HG03135 (cell line): Measurements from ENCODE around the gene CELF4.
"Not testable (repeated sequence)": the region's sequence is repeated elsewhere in the genome, so short reads cannot be mapped to it uniquely, and the experiment has no call there.

Source experiments
- ATAC-seq: cut with Tn5 transposase; IDR thresholded peaks from one replicate; pipeline ENCODE4 v1.9.1; 2021; ENCODE audit warnings: mild to moderate bottlenecking, moderate library complexity; ENCODE audit not compliant: unreplicated experiment

CELF4 gene

DNA sequence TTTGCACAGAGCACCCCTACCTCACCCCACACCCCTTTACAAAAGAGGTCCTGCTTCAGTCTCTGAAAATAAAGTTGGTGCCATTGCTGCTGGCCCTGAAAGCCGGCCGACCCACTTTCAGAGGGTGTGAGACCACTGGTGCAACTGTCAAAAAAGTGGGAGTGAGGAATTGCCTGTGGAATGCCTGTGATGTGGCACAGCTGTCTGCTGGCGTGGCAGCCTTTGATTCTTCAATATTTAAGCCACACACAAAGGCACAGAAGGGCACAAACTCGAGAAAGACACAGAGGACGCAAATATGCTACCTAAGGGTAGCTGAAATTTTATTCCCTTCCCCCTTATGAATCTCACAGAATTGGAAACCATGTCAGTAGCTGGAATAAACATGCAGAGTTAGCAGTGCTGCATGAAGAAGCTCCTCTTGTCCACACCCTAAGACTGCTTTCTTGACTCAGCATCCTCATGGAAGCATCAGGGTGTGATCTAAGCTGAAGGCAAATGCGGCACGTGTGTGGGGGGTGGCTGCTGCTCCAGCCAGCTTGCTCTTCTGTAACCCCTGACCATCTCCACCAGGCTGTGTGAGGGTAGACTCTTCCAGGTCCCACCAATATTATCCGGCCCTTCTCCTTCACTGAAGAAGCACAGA is 92.3 kb downstream of the CELF4 start:
- ATAC-seq: no peak

DNA sequence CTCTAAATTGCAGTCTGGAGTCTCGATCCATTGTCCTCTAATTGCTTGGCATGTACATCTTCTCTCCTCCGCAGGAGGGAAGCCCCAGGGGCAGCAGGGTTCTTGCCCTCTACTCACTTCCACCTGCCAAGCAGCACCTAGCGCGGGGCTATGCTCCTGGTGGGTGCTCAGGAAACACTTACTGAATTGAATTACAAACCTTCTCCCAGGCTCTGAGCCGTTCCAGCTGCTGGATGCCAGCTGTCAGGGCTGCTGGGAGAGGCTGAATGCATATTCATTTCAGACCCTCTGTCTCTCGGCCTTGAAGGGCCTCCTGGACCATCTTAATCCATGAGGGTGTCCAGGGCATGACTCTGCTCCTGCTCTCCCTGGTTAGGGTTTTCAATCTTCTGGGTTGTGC is 94.0 kb downstream of the CELF4 start:
- ATAC-seq: no peak

DNA sequence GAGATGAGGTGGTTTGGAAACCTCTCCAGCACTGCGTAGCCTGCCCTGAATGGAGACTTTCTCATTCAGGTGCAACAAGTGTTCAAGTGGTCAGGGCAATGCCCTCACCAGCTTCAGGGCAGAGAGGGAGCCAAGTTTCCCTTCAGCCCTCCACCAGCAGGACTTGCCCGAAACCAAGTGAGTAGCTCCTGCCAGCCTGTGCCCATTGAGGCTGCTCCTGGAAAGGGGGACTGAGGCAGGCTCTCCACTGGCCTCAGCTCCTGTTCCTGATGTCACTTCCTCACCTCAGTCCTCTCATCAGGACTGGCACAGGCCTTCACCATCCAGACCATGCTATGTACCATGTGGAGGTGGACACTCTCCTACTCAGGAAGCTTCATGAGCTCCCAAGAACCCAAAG is 94.6 kb downstream of the CELF4 start:
- no peak for ATAC-seq

DNA sequence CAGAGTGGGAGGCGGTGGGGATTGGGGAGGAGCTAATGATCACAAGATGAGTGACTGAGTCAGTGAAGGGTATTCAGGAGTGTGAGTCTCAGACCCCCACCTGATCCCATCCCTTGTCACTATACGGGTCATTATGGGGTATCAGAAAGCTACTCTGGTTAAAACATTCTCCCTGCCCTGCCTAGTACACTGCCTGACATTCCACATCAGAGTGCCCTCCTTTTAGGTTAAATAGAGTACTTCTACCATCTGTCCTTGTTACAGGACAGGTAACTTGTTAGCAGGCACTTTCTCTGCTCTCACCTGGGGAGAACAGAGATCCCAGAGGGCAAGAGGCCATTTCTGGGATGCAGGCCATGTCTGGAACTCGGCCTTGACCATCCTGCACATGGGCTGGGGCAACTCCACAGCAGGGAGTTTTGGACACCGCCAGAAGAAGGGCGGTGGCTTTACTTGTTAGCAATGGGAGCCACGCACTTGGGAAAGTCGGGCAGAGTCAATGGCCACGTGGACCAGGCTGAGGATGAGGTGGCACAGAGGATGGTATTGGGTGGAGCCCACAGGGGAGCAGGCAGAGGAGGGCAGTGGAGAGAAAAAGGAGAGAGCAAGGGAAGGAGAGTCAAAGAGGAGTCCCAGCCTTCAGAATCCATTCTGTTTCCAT is 98.5 kb downstream of the CELF4 start:
- ATAC-seq: no peak

DNA sequence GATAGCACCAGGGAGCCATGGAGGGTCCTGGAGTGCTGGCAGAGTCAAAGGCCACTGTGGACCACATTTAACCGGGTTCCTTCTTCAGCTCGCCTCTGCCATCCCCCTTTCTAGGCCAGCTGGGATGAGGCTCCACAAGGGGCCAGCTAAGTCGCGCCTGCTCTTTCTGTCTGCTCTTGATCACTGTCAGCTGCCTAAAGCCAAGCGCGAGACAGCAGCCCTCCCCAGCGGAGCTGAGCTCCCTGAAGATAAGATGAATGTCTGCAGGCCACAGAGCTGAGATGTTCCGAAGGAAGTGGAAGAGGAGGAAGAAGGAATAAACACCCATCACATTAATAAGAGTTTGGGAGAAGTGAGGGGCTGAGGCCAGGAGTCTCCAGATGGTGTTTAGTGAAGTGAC is 99.6 kb downstream of the CELF4 start:
- no peak for ATAC-seq

DNA sequence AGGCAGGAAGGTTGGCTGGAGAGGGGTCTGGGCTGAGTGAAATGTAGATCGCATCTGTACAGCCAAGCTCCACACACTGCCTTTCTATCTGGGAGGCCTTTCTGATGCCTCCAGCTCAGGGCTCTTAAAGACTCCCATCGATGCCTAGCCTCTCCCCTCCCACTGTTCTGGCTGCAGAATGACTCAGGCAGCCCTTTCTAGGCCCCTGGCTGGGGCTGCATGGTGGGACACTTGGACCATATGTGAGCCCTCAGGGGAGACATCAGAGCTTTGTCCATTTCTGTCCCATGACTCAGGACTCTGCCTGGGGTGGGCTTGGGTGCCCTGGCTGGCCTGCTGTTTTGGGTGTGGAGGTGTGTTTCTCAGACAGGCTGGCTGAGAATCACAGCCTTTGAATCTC is 101.3 kb downstream of the CELF4 start:
- no peak for ATAC-seq

DNA sequence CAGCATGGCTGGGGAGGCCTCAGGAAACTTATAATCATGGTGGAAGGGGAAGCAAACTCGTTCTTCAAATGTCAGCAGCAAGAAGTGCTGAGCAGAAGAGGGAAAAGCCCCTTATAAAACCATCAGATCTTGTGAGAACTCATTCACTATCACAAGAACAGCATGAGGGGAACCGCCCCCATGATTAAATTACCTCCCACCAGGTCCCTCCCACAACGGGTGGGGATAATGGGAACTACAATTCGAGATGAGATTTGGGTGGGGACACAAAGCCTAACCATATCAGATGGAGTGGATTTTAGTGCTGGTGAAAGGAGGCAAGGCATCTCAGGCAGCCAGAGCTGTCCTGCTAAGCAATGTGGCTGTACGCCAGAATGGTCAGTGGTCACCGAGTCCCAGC is 104.3 kb downstream of the CELF4 start:
- ATAC-seq: not testable (repeated sequence)

DNA sequence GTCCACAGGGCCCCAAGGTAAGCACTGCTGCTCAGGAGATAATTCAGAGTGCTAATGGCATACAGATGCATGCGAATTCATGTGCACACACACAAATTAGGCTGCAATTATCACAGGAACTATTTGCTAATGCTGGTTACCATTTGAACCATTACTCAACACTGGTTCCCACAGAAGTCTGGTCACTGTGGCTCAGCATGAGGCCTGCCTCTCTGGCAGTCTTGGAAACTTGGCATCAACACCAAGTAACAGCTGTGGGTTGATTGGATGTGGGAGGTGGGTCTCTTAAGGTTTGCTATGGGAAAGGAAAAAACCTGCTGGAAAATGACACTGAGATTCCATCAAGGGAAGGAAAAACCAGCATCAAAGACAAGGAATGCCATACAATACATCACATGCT is 105.0 kb downstream of the CELF4 start:
- ATAC-seq: no peak

DNA sequence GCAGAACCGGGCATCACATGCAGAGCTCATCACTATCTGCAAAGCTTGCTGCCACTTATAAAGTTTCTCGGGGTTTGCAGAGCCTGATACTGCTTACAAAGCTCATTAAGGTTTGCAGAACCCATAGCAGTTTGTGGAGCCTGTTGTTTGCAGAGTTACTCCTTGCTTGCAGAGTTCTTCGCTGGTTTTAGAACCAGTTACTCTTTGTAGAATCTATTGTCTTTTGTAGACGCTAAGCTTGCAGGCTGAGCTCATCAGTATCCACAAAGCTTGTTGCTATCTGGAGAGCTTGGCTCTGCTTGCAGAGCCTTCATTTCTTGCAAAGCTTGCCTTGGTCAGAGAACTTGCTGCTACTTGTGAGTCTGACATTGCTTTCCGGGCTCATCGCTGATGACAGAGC is 106.9 kb downstream of the CELF4 start:
- ATAC-seq: no peak

DNA sequence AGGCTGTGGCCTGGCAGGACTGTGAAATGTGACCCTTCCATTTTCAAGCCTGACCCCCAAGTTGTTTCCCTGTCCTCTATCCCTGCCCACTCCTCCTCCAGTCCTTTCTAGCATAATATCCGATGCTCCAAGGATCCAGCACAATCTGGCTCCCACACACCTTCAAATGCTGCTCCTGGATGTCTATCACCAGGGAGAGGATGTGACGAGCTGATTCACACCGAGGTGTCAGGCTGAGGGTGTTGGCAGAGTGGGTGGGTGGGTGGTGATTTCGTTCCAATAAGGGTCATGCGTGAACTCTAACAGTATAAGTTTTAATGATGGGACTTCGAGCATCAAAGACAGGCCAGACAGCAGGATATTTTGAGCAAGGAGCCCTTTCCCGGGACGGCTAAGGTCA is 107.8 kb downstream of the CELF4 start:
- no peak for ATAC-seq

DNA sequence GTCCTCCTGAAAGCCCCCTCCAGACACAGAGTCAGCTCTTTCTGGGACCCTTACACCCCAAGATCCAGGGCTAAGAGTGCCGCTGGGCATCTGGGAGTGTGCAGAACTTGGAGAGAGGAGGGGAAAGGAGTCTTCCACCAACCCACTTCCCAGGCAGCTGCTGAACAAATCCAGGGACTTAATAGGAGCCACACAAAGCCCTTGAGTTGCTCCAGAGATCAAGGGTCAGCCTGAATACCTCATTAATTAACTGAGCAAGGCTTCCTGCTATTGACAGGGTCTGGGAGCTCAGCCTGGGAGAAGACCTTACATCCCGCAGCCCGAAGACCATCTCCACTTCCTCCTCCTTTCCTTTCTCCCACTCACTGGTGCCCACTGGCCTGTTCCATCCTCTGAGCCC is 108.3 kb downstream of the CELF4 start:
- no peak for ATAC-seq

DNA sequence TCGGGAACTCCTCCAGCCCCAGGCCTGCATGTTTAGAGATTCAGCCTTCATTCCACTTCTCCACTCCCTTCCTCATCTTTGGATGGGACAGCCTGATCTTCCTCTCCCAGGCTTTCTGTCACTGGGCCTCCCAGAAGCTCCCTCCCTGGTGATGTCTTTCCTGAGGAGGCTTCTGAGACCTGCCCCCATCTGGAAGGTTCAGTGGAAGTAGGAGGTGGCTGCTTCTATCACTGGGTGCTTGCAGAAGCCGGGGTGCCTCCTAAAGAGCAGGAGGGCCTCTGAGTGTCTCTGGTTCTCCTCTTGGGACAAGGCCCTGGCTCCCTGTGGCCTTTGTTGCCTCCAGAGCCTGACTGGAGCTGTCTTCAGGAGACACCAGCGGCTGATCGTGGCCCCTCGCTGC is 108.7 kb downstream of the CELF4 start:
- no peak for ATAC-seq

DNA sequence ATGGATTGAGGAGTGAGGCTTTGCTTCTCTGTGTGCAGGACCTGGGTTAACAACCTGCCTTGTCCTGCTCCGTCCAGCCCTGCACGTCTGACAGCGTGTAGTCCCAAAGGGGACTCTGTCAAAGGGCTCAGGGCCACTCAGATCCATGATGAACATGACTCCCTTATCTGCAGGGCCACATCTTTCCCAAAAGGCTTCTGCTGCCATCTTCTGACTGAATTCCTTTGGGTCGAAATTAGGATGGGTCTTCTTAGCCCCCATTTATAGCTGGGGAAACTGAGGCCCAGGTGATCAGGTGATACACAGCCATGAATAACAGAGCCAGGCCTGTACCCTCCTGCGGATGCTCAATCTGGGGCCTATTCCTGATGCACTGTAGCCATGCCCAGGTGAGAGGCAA is 109.2 kb downstream of the CELF4 start:
- no peak for ATAC-seq

DNA sequence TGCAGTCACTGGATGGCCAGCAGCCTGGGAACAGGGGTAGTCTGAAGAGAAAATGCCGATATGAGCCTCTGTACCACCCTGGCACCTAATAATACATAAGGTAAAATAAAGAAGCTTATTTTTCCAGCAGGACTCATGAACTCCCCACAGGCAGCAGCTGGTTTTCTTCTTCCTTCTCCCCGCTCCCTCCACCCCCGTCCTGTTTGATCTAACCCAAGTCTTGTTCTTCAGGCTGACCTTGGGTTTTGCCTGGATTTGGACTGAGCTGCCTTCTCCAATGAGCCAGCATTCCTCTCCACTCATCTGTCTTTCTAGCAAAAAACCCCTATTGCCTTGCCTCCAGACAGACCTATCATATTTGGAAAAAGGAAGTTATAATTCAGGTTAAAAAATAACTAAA is 111.8 kb downstream of the CELF4 start:
- ATAC-seq: no peak

DNA sequence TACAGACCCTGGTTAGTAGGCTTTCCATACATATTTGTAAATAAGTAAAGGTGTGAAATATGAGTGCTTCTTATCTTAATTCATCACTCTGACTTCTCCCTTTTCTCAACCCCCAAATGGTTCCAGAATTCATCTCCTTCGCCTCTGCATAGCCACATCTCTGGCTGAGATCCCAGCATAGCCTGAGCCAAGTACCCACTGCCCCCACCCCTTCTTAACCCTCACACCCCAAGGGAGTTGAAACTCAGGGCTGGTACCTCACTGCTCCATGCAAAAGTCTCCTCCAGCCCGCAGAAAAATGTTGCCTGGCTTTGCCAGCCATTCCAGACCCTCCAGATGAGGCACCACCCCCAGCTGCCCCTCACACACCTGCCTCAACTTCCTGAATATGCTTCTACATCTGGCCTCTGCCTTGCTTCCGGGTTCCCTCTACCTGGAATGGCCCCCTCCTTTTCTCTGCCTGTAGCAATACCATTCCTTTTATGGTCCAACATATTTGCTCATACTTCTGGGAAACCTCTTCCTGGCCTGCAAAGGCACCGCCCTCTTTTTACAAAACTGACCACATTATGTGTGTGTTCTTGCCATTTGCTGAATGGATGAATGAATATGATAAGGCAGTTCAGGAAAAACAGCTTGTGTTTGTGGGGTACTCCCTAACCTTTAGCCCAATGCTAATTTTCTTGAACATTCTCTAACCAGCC is 112.8 kb downstream of the CELF4 start:
- no peak for ATAC-seq

DNA sequence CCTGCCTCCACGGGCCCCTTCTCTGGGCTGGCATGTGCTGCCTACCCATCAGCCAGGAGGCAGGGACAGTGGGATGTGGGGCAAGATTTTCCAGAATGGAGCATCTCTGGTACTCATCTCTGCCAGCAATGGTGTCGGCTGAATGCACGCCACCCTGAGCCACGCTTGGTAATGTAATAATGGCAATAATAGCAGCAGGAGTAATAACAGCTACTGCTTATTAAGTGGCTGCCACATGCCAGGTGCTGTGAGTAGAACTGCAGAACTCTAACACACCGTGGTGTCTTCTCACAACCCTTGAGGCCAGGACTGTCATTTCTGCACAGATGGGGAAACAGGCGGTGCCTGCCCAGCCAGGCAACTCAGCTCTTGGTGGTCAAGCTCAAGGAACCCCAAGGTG is 113.6 kb downstream of the CELF4 start:
- no peak for ATAC-seq

DNA sequence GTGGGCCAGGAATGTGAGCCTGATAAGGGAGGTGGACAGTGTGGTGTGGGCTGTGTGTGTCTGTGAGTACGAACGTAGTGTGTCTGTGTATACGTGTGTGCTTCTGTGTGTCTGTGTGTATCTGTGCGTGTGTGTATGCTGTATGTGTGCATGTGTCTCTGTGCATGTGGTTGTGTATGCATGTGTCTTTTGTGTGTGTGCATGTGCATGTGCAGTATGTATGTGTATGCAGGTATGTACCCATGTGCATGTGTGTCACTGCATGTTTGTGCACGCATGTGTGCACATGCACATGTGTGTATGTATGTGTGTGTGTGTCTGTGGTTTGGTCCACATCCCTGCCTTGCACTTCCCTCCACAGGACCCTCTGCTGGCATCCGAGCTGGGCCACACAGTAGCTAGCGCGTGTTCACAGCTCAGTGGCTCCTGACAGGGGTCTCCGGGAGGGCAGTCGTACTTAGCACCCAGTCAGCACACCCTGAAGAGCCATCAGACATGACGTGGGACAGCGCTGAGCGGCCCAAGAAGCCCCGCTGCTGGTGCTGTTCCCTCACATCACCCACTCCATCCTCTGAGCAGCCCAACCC is 114.3 kb downstream of the CELF4 start:
- ATAC-seq: no peak

DNA sequence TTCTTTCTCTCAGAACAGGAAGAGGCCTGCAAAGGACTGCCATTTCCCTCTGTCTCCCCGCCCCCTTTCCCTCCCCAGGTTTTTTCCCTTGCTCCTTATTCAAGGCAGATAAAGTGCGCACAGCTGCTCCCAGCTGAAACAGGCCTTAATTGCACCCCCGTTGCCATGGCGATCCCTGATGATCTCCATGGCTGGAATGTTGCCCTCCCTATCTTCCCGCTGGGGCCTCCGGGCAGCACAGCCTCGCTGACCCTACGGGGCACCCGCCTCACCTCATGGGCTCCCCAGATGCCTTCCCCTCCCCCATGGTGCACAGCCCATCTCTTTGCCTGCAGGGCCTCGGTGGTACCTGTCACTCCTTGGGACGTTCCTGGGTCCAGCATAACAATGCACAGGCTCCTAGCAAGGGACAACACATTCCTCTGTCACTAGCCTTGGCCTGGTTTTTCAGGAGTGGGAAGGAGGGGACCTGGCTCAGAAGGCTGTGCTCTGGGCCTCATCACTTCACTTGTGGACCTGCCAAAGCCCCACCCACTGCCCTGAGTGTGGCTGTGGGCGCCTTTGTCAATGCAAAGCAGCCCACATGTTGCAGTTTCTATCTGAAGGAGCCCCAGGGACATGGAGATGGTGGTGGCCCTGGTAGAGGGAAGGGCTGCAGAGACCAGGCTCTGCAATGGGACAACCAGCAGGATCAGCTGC is 115.0 kb downstream of the CELF4 start:
- ATAC-seq: no peak

DNA sequence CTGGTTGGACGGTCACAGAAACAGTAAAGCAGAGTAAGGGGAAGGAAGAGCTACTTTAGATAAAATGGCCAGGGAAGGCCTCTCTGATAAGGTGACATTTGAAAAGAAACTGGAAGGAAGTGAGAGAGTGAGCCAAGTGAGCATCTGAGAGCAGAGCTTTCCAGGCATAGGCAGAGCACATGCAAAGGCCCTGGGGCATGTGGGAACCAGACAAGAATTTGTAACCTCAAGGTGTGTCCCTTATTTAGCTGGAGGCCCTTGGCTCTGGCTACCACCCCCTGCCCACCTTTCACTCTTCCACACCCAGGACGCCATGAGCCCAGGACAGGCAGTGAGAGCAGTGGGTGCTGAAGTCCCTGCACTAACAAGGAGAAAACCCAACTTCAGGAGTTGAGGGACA is 116.0 kb downstream of the CELF4 start:
- ATAC-seq: no peak

DNA sequence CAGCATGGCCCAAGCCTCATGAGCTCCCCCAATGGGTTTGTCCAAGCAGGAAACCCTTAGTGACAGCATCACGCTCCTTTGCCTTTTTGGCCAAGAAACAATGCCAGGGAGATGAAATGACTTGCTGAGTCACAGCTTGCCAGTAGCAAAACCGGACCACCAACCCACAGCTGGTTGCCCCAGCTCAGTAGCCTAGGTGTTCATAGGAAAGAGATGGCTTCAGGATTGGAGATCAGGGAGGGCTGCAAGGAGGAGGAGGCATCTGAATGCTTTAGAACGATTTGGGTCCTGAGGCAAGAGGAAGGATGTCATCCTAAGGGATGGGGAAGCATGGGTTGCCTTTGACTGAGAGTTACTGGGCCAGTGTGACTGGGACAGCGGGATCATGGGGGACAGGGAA is 116.7 kb downstream of the CELF4 start:
- ATAC-seq: no peak
